Stimulated activated naive CD8-positive, alpha-beta T cell treated with anti-CD3 and anti-CD28 coated beads, Interleukin-15, Interleukin-2, amounts not matched to agents 100 ng/mL and 50 ng/mL, for 24 hours (primary cell): Measurements from ENCODE around the gene KRTAP9-1.
"Not testable (repeated sequence)": the region's sequence is repeated elsewhere in the genome, so short reads cannot be mapped to it uniquely, and the experiment has no call there.

ENCODE experiments used
- H3K27ac Mint-ChIP-seq: one replicate; pipeline ENCODE4 v1.8.0; 2021; ENCODE audit warnings: mild to moderate bottlenecking, mixed read lengths
- H3K27me3 Mint-ChIP-seq: one replicate; pipeline ENCODE4 v1.8.0; 2021; ENCODE audit warnings: mixed read lengths
- H3K36me3 Mint-ChIP-seq: one replicate; pipeline ENCODE4 v1.8.0; 2021; ENCODE audit warnings: low read depth, mixed read lengths
- H3K4me1 Mint-ChIP-seq: one replicate; pipeline ENCODE4 v1.8.0; 2021; ENCODE audit warnings: low read depth, mixed read lengths
- H3K4me3 Mint-ChIP-seq: one replicate; pipeline ENCODE4 v1.8.0; 2021; ENCODE audit warnings: mild to moderate bottlenecking, mixed read lengths
- H3K9me3 Mint-ChIP-seq: one replicate; pipeline ENCODE4 v1.8.0; 2021; ENCODE audit warnings: mixed read lengths

Gene KRTAP9-1

GRCh38 chr17:41189837-41190318, at the start of gene KRTAP9-1:
Gene KRTAP9-1 (plus strand): TSS chr17:41189887. CDS start chr17:41189887, 0 bp downstream.
- not testable (repeated sequence) for H3K27ac Mint-ChIP-seq, H3K36me3 Mint-ChIP-seq

GRCh38 chr17:41140360-41141131, 49.1 kb upstream of the KRTAP9-1 start, which contains the start of gene KRTAP4-6:
Gene KRTAP4-6 (minus strand): TSS chr17:41140544. CDS start chr17:41140487, 57 bp downstream.
- Mint-ChIP-seq H3K4me3 (no peak within 1 kb of the TSS), H3K27ac (no peak within 1 kb of the TSS), H3K36me3 (peaks cover 9% of the 10 kb centered on the region), H3K9me3 (peaks cover 38% of the 10 kb centered on the region), H3K27me3 (no peaks in the 10 kb centered on the region), H3K4me1 (no peaks in the 10 kb centered on the region)

More at GRCh38 chr17:41189837-41190318, at the start of gene KRTAP9-1:
- H3K4me3 Mint-ChIP-seq, H3K9me3 Mint-ChIP-seq, H3K4me1 Mint-ChIP-seq, H3K27me3 Mint-ChIP-seq: not testable (repeated sequence)

GRCh38 chr17:41141361-41141760, 48.3 kb upstream of the KRTAP9-1 start:
- H3K36me3 Mint-ChIP-seq: peaks cover 9% of the 10 kb centered on the region
- no peak overlapping the region for H3K4me3 Mint-ChIP-seq
- H3K4me1 Mint-ChIP-seq: no peaks in the 10 kb centered on the region
- no peak overlapping the region for H3K27ac Mint-ChIP-seq
- H3K9me3 Mint-ChIP-seq: peaks cover 38% of the 10 kb centered on the region
- no peaks in the 10 kb centered on the region for H3K27me3 Mint-ChIP-seq

- Mint-ChIP-seq H3K9me3 (peaks cover 25% of the 10 kb centered on the region), H3K4me1 (no peaks in the 10 kb centered on the region), H3K27ac (no peak overlapping the region), H3K36me3 (peaks cover 5% of the 10 kb centered on the region), H3K4me3 (no peak overlapping the region), H3K27me3 (no peaks in the 10 kb centered on the region)
Measured at GRCh38 chr17:41144846-41145245, 44.8 kb upstream of the KRTAP9-1 start.

GRCh38 chr17:41145261-41145660, 44.4 kb upstream of the KRTAP9-1 start:
- Mint-ChIP-seq H3K4me3 (no peak overlapping the region), H3K36me3 (peaks cover 5% of the 10 kb centered on the region), H3K27me3 (no peaks in the 10 kb centered on the region), H3K4me1 (no peaks in the 10 kb centered on the region), H3K27ac (no peak overlapping the region), H3K9me3 (peaks cover 25% of the 10 kb centered on the region)

- peaks cover 12% of the 10 kb centered on the region for H3K9me3 Mint-ChIP-seq
- no peaks in the 10 kb centered on the region for H3K4me1 Mint-ChIP-seq
- no peak overlapping the region for H3K4me3 Mint-ChIP-seq
- no peak overlapping the region for H3K27ac Mint-ChIP-seq
- H3K27me3 Mint-ChIP-seq: no peaks in the 10 kb centered on the region
- H3K36me3 Mint-ChIP-seq: peaks cover 5% of the 10 kb centered on the region
Measured at GRCh38 chr17:41147531-41148204, 42.0 kb upstream of the KRTAP9-1 start.

- not testable (repeated sequence) for H3K9me3 Mint-ChIP-seq, H3K27me3 Mint-ChIP-seq, H3K36me3 Mint-ChIP-seq
Measured at GRCh38 chr17:41148971-41149651, 40.6 kb upstream of the KRTAP9-1 start.

GRCh38 chr17:41149652-41149985, 40.1 kb upstream of the KRTAP9-1 start, which contains the start of gene KRTAP4-5:
Gene KRTAP4-5 (minus strand): TSS chr17:41149825. CDS start chr17:41149767, 58 bp downstream.
- Mint-ChIP-seq H3K27ac (no peak within 1 kb of the TSS), H3K9me3 (no peaks in the 10 kb centered on the region), H3K4me3 (no peak within 1 kb of the TSS), H3K36me3 (no peaks in the 10 kb centered on the region), H3K27me3 (peaks cover 3% of the 10 kb centered on the region), H3K4me1 (no peaks in the 10 kb centered on the region)

More at GRCh38 chr17:41148971-41149651, 40.6 kb upstream of the KRTAP9-1 start:
- H3K4me1 Mint-ChIP-seq, H3K4me3 Mint-ChIP-seq, H3K27ac Mint-ChIP-seq: not testable (repeated sequence)

GRCh38 chr17:41150026-41150425, 39.7 kb upstream of the KRTAP9-1 start:
- no peaks in the 10 kb centered on the region for H3K36me3 Mint-ChIP-seq
- H3K4me1 Mint-ChIP-seq: no peaks in the 10 kb centered on the region
- H3K27me3 Mint-ChIP-seq: peaks cover 3% of the 10 kb centered on the region
- H3K4me3 Mint-ChIP-seq: no peak overlapping the region
- H3K9me3 Mint-ChIP-seq: no peaks in the 10 kb centered on the region
- no peak overlapping the region for H3K27ac Mint-ChIP-seq

GRCh38 chr17:41151525-41151924, 38.2 kb upstream of the KRTAP9-1 start:
- Mint-ChIP-seq H3K9me3 (no peaks in the 10 kb centered on the region), H3K27me3 (peaks cover 3% of the 10 kb centered on the region), H3K4me3 (no peak overlapping the region), H3K4me1 (no peaks in the 10 kb centered on the region), H3K27ac (no peak overlapping the region), H3K36me3 (no peaks in the 10 kb centered on the region)

- Mint-ChIP-seq H3K9me3 (no peaks in the 10 kb centered on the region), H3K27me3 (peaks cover 3% of the 10 kb centered on the region), H3K4me1 (no peaks in the 10 kb centered on the region), H3K36me3 (no peaks in the 10 kb centered on the region), H3K27ac (no peak overlapping the region), H3K4me3 (no peak overlapping the region)
Measured at GRCh38 chr17:41153856-41154255, 35.8 kb upstream of the KRTAP9-1 start.

- H3K36me3 Mint-ChIP-seq, H3K4me3 Mint-ChIP-seq, H3K9me3 Mint-ChIP-seq, H3K4me1 Mint-ChIP-seq, H3K27me3 Mint-ChIP-seq, H3K27ac Mint-ChIP-seq: not testable (repeated sequence)
Measured at GRCh38 chr17:41160190-41160589, 29.5 kb upstream of the KRTAP9-1 start.

- Mint-ChIP-seq H3K27ac (no peak within 1 kb of the TSS), H3K4me3 (no peak within 1 kb of the TSS)
Measured at GRCh38 chr17:41160648-41161047, 29.0 kb upstream of the KRTAP9-1 start, which contains the start of gene KRTAP4-4. Gene KRTAP4-4 (minus strand): TSS chr17:41160748. CDS start chr17:41160691, 57 bp downstream.

GRCh38 chr17:41163828-41164227, 25.9 kb upstream of the KRTAP9-1 start:
- Mint-ChIP-seq H3K9me3 (no peaks in the 10 kb centered on the region), H3K4me3 (no peak overlapping the region), H3K36me3 (no peaks in the 10 kb centered on the region)

More at GRCh38 chr17:41160648-41161047, 29.0 kb upstream of the KRTAP9-1 start, which contains the start of gene KRTAP4-4:
- Mint-ChIP-seq H3K36me3 (no peaks in the 10 kb centered on the region), H3K27me3 (no peaks in the 10 kb centered on the region), H3K4me1 (no peaks in the 10 kb centered on the region), H3K9me3 (no peaks in the 10 kb centered on the region)

GRCh38 chr17:41167561-41167960, 22.1 kb upstream of the KRTAP9-1 start:
- Mint-ChIP-seq H3K27ac (no peak overlapping the region), H3K9me3 (no peaks in the 10 kb centered on the region), H3K4me1 (no peaks in the 10 kb centered on the region), H3K36me3 (no peaks in the 10 kb centered on the region), H3K27me3 (no peaks in the 10 kb centered on the region), H3K4me3 (no peak overlapping the region)

More at GRCh38 chr17:41163828-41164227, 25.9 kb upstream of the KRTAP9-1 start:
- Mint-ChIP-seq H3K27me3 (no peaks in the 10 kb centered on the region), H3K4me1 (no peaks in the 10 kb centered on the region), H3K27ac (no peak overlapping the region)
